Activated naive CD8-positive, alpha-beta T cell (primary cell): ENCODE measurements around the gene ASGR1.
"Not testable (repeated sequence)": the region's sequence is repeated elsewhere in the genome, so short reads cannot be mapped to it uniquely, and the experiment has no call there.

Experiments used
- H3K27ac Mint-ChIP-seq: one replicate; pipeline ENCODE4 v1.8.0; 2021; ENCODE audit warnings: mixed read lengths
- H3K27me3 Mint-ChIP-seq: one replicate; pipeline ENCODE4 v1.8.0; 2021; ENCODE audit warnings: mixed read lengths
- H3K36me3 Mint-ChIP-seq: one replicate; pipeline ENCODE4 v1.8.0; 2021; ENCODE audit warnings: mixed read lengths
- H3K4me1 Mint-ChIP-seq: one replicate; pipeline ENCODE4 v1.8.0; 2021; ENCODE audit warnings: low read depth, mixed read lengths
- H3K4me3 Mint-ChIP-seq: one replicate; pipeline ENCODE4 v1.8.0; 2021; ENCODE audit warnings: mild to moderate bottlenecking, mixed read lengths
- H3K9me3 Mint-ChIP-seq: one replicate; pipeline ENCODE4 v1.8.0; 2021; ENCODE audit warnings: low read depth, mixed read lengths

The ASGR1 gene

GRCh38 chr17:7167832-7168231, 11.3 kb downstream of the ASGR1 start:
- Mint-ChIP-seq H3K27me3 (peaks cover 6% of the 10 kb centered on the region), H3K27ac (no peak overlapping the region), H3K4me1 (no peaks in the 10 kb centered on the region), H3K9me3 (no peaks in the 10 kb centered on the region), H3K36me3 (peaks cover 2% of the 10 kb centered on the region), H3K4me3 (no peak overlapping the region)

GRCh38 chr17:7166873-7167272, 12.3 kb downstream of the ASGR1 start:
- peaks cover 2% of the 10 kb centered on the region for H3K36me3 Mint-ChIP-seq
- H3K27ac Mint-ChIP-seq, result no peak overlapping the region
- no peaks in the 10 kb centered on the region for H3K4me1 Mint-ChIP-seq
- H3K9me3 Mint-ChIP-seq, result no peaks in the 10 kb centered on the region
- no peak overlapping the region for H3K4me3 Mint-ChIP-seq
- peaks cover 6% of the 10 kb centered on the region for H3K27me3 Mint-ChIP-seq

GRCh38 chr17:7159571-7159970, 19.6 kb downstream of the ASGR1 start:
- not testable (repeated sequence) for H3K27ac Mint-ChIP-seq, H3K36me3 Mint-ChIP-seq, H3K9me3 Mint-ChIP-seq, H3K27me3 Mint-ChIP-seq, H3K4me3 Mint-ChIP-seq, H3K4me1 Mint-ChIP-seq

- not testable (repeated sequence) for H3K4me1 Mint-ChIP-seq, H3K36me3 Mint-ChIP-seq, H3K9me3 Mint-ChIP-seq, H3K27me3 Mint-ChIP-seq, H3K27ac Mint-ChIP-seq, H3K4me3 Mint-ChIP-seq
Observed at GRCh38 chr17:7158424-7158823, 20.7 kb downstream of the ASGR1 start.

GRCh38 chr17:7156342-7156940, 22.7 kb downstream of the ASGR1 start:
- Mint-ChIP-seq H3K9me3 (no peaks in the 10 kb centered on the region), H3K27ac (no peak overlapping the region), H3K36me3 (no peaks in the 10 kb centered on the region), H3K4me3 (no peak overlapping the region), H3K27me3 (peaks cover 5% of the 10 kb centered on the region), H3K4me1 (no peaks in the 10 kb centered on the region)

GRCh38 chr17:7147772-7148171, 31.4 kb downstream of the ASGR1 start:
- Mint-ChIP-seq H3K27me3 (peaks cover 3% of the 10 kb centered on the region), H3K36me3 (no peaks in the 10 kb centered on the region), H3K4me1 (no peaks in the 10 kb centered on the region), H3K27ac (no peak overlapping the region), H3K4me3 (no peak overlapping the region), H3K9me3 (no peaks in the 10 kb centered on the region)

- H3K4me1 Mint-ChIP-seq, result no peaks in the 10 kb centered on the region
Observed at GRCh38 chr17:7146115-7146514, 33.1 kb downstream of the ASGR1 start.

GRCh38 chr17:7144213-7144612, 35.0 kb downstream of the ASGR1 start:
- no peaks in the 10 kb centered on the region for H3K4me1 Mint-ChIP-seq
- no peaks in the 10 kb centered on the region for H3K27me3 Mint-ChIP-seq
- H3K4me3 Mint-ChIP-seq, result no peak overlapping the region
- H3K9me3 Mint-ChIP-seq, result no peaks in the 10 kb centered on the region
- H3K27ac Mint-ChIP-seq, result no peak overlapping the region
- no peaks in the 10 kb centered on the region for H3K36me3 Mint-ChIP-seq

More at GRCh38 chr17:7146115-7146514, 33.1 kb downstream of the ASGR1 start:
- H3K27me3 Mint-ChIP-seq, result no peaks in the 10 kb centered on the region
- H3K27ac Mint-ChIP-seq, result no peak overlapping the region
- H3K36me3 Mint-ChIP-seq, result no peaks in the 10 kb centered on the region
- H3K9me3 Mint-ChIP-seq, result no peaks in the 10 kb centered on the region
- no peak overlapping the region for H3K4me3 Mint-ChIP-seq

GRCh38 chr17:7141824-7142223, 37.3 kb downstream of the ASGR1 start:
- Mint-ChIP-seq H3K4me1 (no peaks in the 10 kb centered on the region), H3K27me3 (peaks cover 3% of the 10 kb centered on the region), H3K27ac (no peak overlapping the region), H3K9me3 (no peaks in the 10 kb centered on the region), H3K4me3 (no peak overlapping the region), H3K36me3 (no peaks in the 10 kb centered on the region)

GRCh38 chr17:7139400-7139799, 39.8 kb downstream of the ASGR1 start:
- Mint-ChIP-seq H3K27ac (no peak overlapping the region), H3K9me3 (no peaks in the 10 kb centered on the region), H3K4me3 (no peak overlapping the region), H3K4me1 (peaks cover 3% of the 10 kb centered on the region), H3K36me3 (no peaks in the 10 kb centered on the region), H3K27me3 (peaks cover 3% of the 10 kb centered on the region)

GRCh38 chr17:7138800-7139381, 40.3 kb downstream of the ASGR1 start:
- Mint-ChIP-seq H3K27me3 (peaks cover 3% of the 10 kb centered on the region), H3K27ac (no peak overlapping the region)

GRCh38 chr17:7137171-7137943, 41.8 kb downstream of the ASGR1 start:
- peaks cover 14% of the 10 kb centered on the region for H3K4me1 Mint-ChIP-seq
- H3K27me3 Mint-ChIP-seq, result peaks cover 3% of the 10 kb centered on the region
- H3K36me3 Mint-ChIP-seq, result no peaks in the 10 kb centered on the region
- no peak overlapping the region for H3K4me3 Mint-ChIP-seq
- no peak overlapping the region for H3K27ac Mint-ChIP-seq
- H3K9me3 Mint-ChIP-seq, result no peaks in the 10 kb centered on the region

More at GRCh38 chr17:7138800-7139381, 40.3 kb downstream of the ASGR1 start:
- Mint-ChIP-seq H3K9me3 (no peaks in the 10 kb centered on the region), H3K4me3 (no peak overlapping the region), H3K36me3 (no peaks in the 10 kb centered on the region), H3K4me1 (peaks cover 3% of the 10 kb centered on the region)

GRCh38 chr17:7136266-7136877, 42.8 kb downstream of the ASGR1 start:
- H3K4me3 Mint-ChIP-seq, result no peak overlapping the region
- no peaks in the 10 kb centered on the region for H3K36me3 Mint-ChIP-seq
- peaks cover 20% of the 10 kb centered on the region for H3K4me1 Mint-ChIP-seq
- H3K27me3 Mint-ChIP-seq, result peaks cover 3% of the 10 kb centered on the region
- no peaks in the 10 kb centered on the region for H3K9me3 Mint-ChIP-seq
- H3K27ac Mint-ChIP-seq, result no peak overlapping the region

GRCh38 chr17:7133916-7134315, 45.3 kb downstream of the ASGR1 start:
- H3K9me3 Mint-ChIP-seq, result no peaks in the 10 kb centered on the region
- no peaks in the 10 kb centered on the region for H3K36me3 Mint-ChIP-seq

GRCh38 chr17:7133424-7133823, 45.7 kb downstream of the ASGR1 start:
- H3K4me3 Mint-ChIP-seq, result peak overlapping the region; percentile 65
- no peaks in the 10 kb centered on the region for H3K9me3 Mint-ChIP-seq
- H3K27ac Mint-ChIP-seq, result no peak overlapping the region
- peaks cover 5% of the 10 kb centered on the region for H3K27me3 Mint-ChIP-seq
- H3K4me1 Mint-ChIP-seq, result peaks cover 21% of the 10 kb centered on the region
- no peaks in the 10 kb centered on the region for H3K36me3 Mint-ChIP-seq

More at GRCh38 chr17:7133916-7134315, 45.3 kb downstream of the ASGR1 start:
- H3K27me3 Mint-ChIP-seq, result peaks cover 5% of the 10 kb centered on the region
- H3K4me1 Mint-ChIP-seq, result peaks cover 21% of the 10 kb centered on the region
- no peak overlapping the region for H3K27ac Mint-ChIP-seq
- peak overlapping the region; percentile 65 for H3K4me3 Mint-ChIP-seq
